HCT116 (cell line): ENCODE results near the gene TP53AIP1. TPM values are rescaled to one million over a fixed set of nuclear protein-coding genes. Genes with fewer than 3 reads are reported as not detected.

Experiments
- ATAC-seq: fragments of 200-7000 bp; cut with Tn5 transposase; 2 replicates; pipeline ENCODE4 v1.9.1; 2020; ENCODE audit warnings: mild to moderate bottlenecking, moderate library complexity
- BruUV-seq: library from RNA; stranded (reverse); fragments of 400-500 nt; replicated peaks from 2 replicates; lab custom pipeline; 2021; lab: Mats Ljungman, UMichigan
- CTCF ChIA-PET: fragments of 300-600 bp; sonication (Branson Sonifier 250); formaldehyde crosslinking; loops from one replicate; lab custom pipeline; 2021; ENCODE audit warnings: antibody characterized with exemption; lab: Charles Lee
- POLR2A ChIA-PET: fragments of 300-600, 350-600 bp; sonication (Branson Sonifier 250); formaldehyde crosslinking; loops from one replicate; lab custom pipeline; 2021; ENCODE audit warnings: antibody characterized with exemption; lab: Charles Lee
- RAD21 ChIA-PET, 2 experiments: fragments of 300-600 bp; sonication (Branson Sonifier 250); formaldehyde crosslinking; loops; one replicate each; lab custom pipeline; 2023; ENCODE audit warnings: low total read pairs in 2 of 2; ENCODE audit not compliant: uncharacterized antibody in 2 of 2, unreplicated experiment in 2 of 2, low non-redundant PET in 1 of 2; lab: Charles Lee
- DNase-seq: peaks from one replicate; pipeline ENCODE4 v3.0.0-alpha.2; 2010; ENCODE audit warnings: low read depth, low spot score
- H2AFZ ChIP-seq: fragments of 200-600 bp; shearing (Covaris generic), sonication (generic); 2 replicates; pipeline ENCODE4 v1.6.1; 2017; ENCODE audit warnings: low read depth, mixed run types, mixed read lengths, antibody characterized with exemption, low read length; ENCODE audit not compliant: poor library complexity, severe bottlenecking
- H3K27ac ChIP-seq: 2 replicates; pipeline ENCODE4 v1.5.1; 2012; ENCODE audit warnings: low read depth, low read length
- H3K27me3 ChIP-seq: fragments of 200-600 bp; sonication (generic); 2 replicates; pipeline ENCODE4 v1.6.1; 2016; ENCODE audit warnings: mixed run types, low read length, mixed read lengths; ENCODE audit not compliant: insufficient read depth
- H3K36me3 ChIP-seq, 2 experiments: fragments of 200-500 bp in 1 of 2; fragments of 200-600 bp in 1 of 2; sonication (Bioruptor generic) in 1 of 2; sonication (generic) in 1 of 2; 2 replicates each; pipeline versions ENCODE4 v1.5.1 to v1.6.1; 2014 to 2016; ENCODE audit warnings: low read length in 2 of 2, inconsistent platforms in 1 of 2, mixed read lengths in 1 of 2, mixed run types in 1 of 2; ENCODE audit not compliant: insufficient read depth in 2 of 2, control insufficient read depth in 1 of 2
- H3K4me1 ChIP-seq, 2 experiments: fragments of 200-600 bp in 1 of 2; sonication (generic) in 1 of 2; 2 replicates each; pipeline versions ENCODE4 v1.5.1 to v1.6.1; 2012 to 2017; ENCODE audit warnings: low read length in 2 of 2, inconsistent platforms in 1 of 2, mild to moderate bottlenecking in 1 of 2, mixed read lengths in 1 of 2, mixed run types in 1 of 2, moderate library complexity in 1 of 2; ENCODE audit not compliant: insufficient read depth in 2 of 2, control insufficient read depth in 1 of 2
- H3K4me2 ChIP-seq: fragments of 200-600 bp; sonication (generic); 2 replicates; pipeline ENCODE4 v1.6.1; 2017; ENCODE audit warnings: mixed run types, low read length, mixed read lengths
- H3K4me3 ChIP-seq, 2 experiments: fragments of 200-600 bp in 1 of 2; sonication (generic) in 1 of 2; replicated peaks in 1 of 2; 2 replicates each; pipeline ENCODE4 v1.5.1; 2011 to 2016; ENCODE audit warnings: low read length in 2 of 2, control low read depth in 1 of 2, low read depth in 1 of 2, mild to moderate bottlenecking in 1 of 2, mixed read lengths in 1 of 2, mixed run types in 1 of 2
- H3K79me2 ChIP-seq: fragments of 200-600 bp; sonication (generic); 2 replicates; pipeline ENCODE4 v1.6.1; 2017; ENCODE audit warnings: mild to moderate bottlenecking, mixed run types, low read length, moderate library complexity, mixed read lengths; ENCODE audit not compliant: insufficient read depth
- H3K9ac ChIP-seq: fragments of 200-600 bp; sonication (generic); 2 replicates; pipeline ENCODE4 v1.6.1; 2016; ENCODE audit warnings: low read length, mixed read lengths
- H3K9me2 ChIP-seq: fragments of 200-600 bp; sonication (generic), shearing (Covaris generic); 2 replicates; pipeline ENCODE4 v1.6.1; 2017; ENCODE audit warnings: mixed run types, mild to moderate bottlenecking, moderate library complexity; ENCODE audit not compliant: insufficient read depth
- H3K9me3 ChIP-seq, 2 experiments: fragments of 200-500 bp in 1 of 2; fragments of 200-600 bp in 1 of 2; sonication (Bioruptor generic) in 1 of 2; sonication (generic) in 1 of 2; 2 replicates each; pipeline ENCODE4 v1.6.1; 2014 to 2017; ENCODE audit warnings: low read length in 2 of 2, mixed read lengths in 2 of 2, inconsistent platforms in 1 of 2, low read depth in 1 of 2, mild to moderate bottlenecking in 1 of 2, mixed run types in 1 of 2, moderate library complexity in 1 of 2; ENCODE audit not compliant: control insufficient read depth in 1 of 2, insufficient read depth in 1 of 2
- H4K20me1 ChIP-seq: fragments of 200-600 bp; sonication (generic), shearing (Covaris generic); 2 replicates; pipeline ENCODE4 v1.6.1; 2017; ENCODE audit warnings: mixed run types, mild to moderate bottlenecking, moderate library complexity; ENCODE audit not compliant: insufficient read depth
- EZH2 ChIP-seq: fragments of 200-600 bp; sonication (generic); IDR thresholded peaks from 2 replicates; pipeline ENCODE4 v1.6.1; 2017; ENCODE audit warnings: antibody characterized with exemption, mixed run types
- EZH2phosphoT487 ChIP-seq: fragments of 200-600 bp; IDR thresholded peaks from 2 replicates; pipeline ENCODE4 v1.6.1; 2018; ENCODE audit warnings: antibody characterized with exemption, borderline replicate concordance
- FOSL1 ChIP-seq: IDR thresholded peaks from 2 replicates; pipeline ENCODE4 v1.6.1; 2012; ENCODE audit warnings: low read depth
- JUND ChIP-seq: IDR thresholded peaks from 2 replicates; pipeline ENCODE4 v1.6.1; 2012
- POLR2A ChIP-seq: IDR thresholded peaks from 2 replicates; pipeline ENCODE4 v1.7.0; 2011; ENCODE audit warnings: borderline replicate concordance; ENCODE audit not compliant: insufficient read depth, insufficient read length; ENCODE audit errors: extremely low read depth
- POLR2AphosphoS5 ChIP-seq: IDR thresholded peaks from 2 replicates; pipeline ENCODE4 v1.6.1; 2011; ENCODE audit warnings: mild to moderate bottlenecking, low read depth, low read length, moderate library complexity
- RAD21 ChIP-seq: IDR thresholded peaks from 2 replicates; pipeline ENCODE4 v1.6.1; 2012; ENCODE audit warnings: low read depth, mild to moderate bottlenecking
- SIN3A ChIP-seq: IDR thresholded peaks from 2 replicates; pipeline ENCODE4 v1.6.1; 2012; ENCODE audit warnings: low read depth
- SP1 ChIP-seq: IDR thresholded peaks from 2 replicates; pipeline ENCODE4 v1.6.1; 2012; ENCODE audit warnings: low read depth
- SRF ChIP-seq: IDR thresholded peaks from 2 replicates; pipeline ENCODE4 v1.6.1; 2012; ENCODE audit warnings: low read depth
- TCF7L2 ChIP-seq: IDR thresholded peaks from 2 replicates; pipeline ENCODE4 v1.7.0; 2011; ENCODE audit warnings: borderline replicate concordance, inconsistent platforms; ENCODE audit not compliant: insufficient read depth, insufficient read length; ENCODE audit errors: extremely low read depth
- YY1 ChIP-seq: IDR thresholded peaks from 2 replicates; pipeline ENCODE4 v1.6.1; 2011; ENCODE audit warnings: low read length, low read depth, moderate library complexity, mild to moderate bottlenecking; ENCODE audit not compliant: insufficient replicate concordance; ENCODE audit errors: extremely low read depth
- ZNF274 ChIP-seq: fragments of 200-500 bp; sonication (Bioruptor generic); IDR thresholded peaks from 2 replicates; pipeline ENCODE4 v1.6.1; 2014; ENCODE audit warnings: mild to moderate bottlenecking, low read depth, low read length, inconsistent platforms
- intact Hi-C: fragments of 100-400 bp; cut with micrococcal nuclease; formaldehyde crosslinking; loops from 2 replicates; pipeline ENCODE4 v1.10.0; 2022
- total RNA-seq: library from RNA; stranded (reverse); gene quantifications from one replicate; pipeline ENCODE4 v1.2.1, GENCODE V29; 2021; ENCODE audit not compliant: unreplicated experiment
- TF ChIP-seq, protein P1 (sequence below): IDR thresholded peaks from 2 replicates; pipeline ENCODE4 v1.6.1; 2012
- TF ChIP-seq, protein P2 (sequence below): IDR thresholded peaks from 2 replicates; pipeline ENCODE4 v1.6.1; 2011; ENCODE audit warnings: mild to moderate bottlenecking, low read length, moderate library complexity; ENCODE audit not compliant: insufficient replicate concordance; ENCODE audit errors: extremely low read depth
- TF ChIP-seq, protein P3 (sequence below): IDR thresholded peaks from 2 replicates; pipeline ENCODE4 v1.6.1; 2012
- TF ChIP-seq, protein P4 (sequence below), 3 experiments: fragments of 200-600 bp in 1 of 3; sonication (generic) in 1 of 3; IDR thresholded peaks in 2 of 3; conservative IDR thresholded peaks in 1 of 3; 2 replicates each; pipeline ENCODE4 v1.5.1; 2012 to 2017; ENCODE audit warnings: low read depth in 2 of 3, low read length in 2 of 3, antibody characterized with exemption in 1 of 3, borderline replicate concordance in 1 of 3, control low read depth in 1 of 3, mild to moderate bottlenecking in 1 of 3, mixed read lengths in 1 of 3, mixed run types in 1 of 3, moderate library complexity in 1 of 3; ENCODE audit not compliant: insufficient read depth in 1 of 3

TP53AIP1 gene
- total RNA-seq, 1 experiment from 2014 or later: 0.15 TPM

DNA sequence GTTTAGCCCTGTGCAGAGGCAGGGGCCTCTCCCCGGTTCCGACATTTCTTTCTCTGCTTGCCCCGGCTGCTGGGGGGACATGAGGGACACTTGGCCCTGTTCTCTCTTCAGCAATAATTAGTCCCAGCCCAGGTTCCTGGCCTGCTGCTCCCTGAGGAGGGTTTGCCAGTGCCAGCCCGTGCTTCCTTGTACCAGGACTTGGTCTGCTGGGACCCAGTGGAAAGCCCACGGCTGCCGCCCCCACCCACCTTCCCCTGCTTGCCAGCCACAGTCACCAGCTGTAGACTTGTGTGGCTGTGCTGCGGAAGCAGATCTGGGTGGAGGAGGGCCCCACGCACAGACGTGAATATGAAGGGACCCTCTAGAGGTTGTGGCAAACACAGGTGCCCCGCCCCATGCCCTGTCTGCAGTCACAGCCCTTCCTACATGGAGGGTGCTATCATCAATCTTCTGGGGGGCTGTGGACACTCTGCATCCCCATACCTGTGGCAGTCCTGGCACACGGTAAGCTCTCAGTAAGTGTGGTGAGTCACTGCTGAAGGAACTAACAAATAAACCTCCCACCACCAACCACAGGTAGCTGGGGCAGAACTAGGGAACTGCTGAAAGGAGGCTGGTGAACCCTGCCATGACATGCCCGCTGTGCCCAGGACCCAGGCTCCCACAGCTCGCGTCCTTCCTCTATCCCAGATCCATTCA lies 949 bp downstream of the TP53AIP1 start:
- BruUV-seq: no TSS peak
- Histone ChIP-seq H3K4me1 (no peaks in the 10 kb centered on the region), H3K9me2 (no peaks in the 10 kb centered on the region), H3K36me3 (no peaks in the 10 kb centered on the region), H3K27me3 (no peaks in the 10 kb centered on the region), H4K20me1 (no peaks in the 10 kb centered on the region), H3K9me3 (no peaks in the 10 kb centered on the region), H3K4me3 (no peak overlapping the region), H3K9ac (no peak overlapping the region), H3K27ac (no peak overlapping the region), H2AFZ (no peak overlapping the region), H3K79me2 (no peaks in the 10 kb centered on the region), H3K4me2 (no peak overlapping the region)
- intact Hi-C loops: no loop called here
- TF ChIP-seq JUND: no peak
- POLR2A ChIA-PET: no interaction called here
- ATAC-seq (no peak), DNase-seq (no peak)
- CTCF ChIA-PET: no interaction called here
- RAD21 ChIA-PET: no interaction called here

DNA sequence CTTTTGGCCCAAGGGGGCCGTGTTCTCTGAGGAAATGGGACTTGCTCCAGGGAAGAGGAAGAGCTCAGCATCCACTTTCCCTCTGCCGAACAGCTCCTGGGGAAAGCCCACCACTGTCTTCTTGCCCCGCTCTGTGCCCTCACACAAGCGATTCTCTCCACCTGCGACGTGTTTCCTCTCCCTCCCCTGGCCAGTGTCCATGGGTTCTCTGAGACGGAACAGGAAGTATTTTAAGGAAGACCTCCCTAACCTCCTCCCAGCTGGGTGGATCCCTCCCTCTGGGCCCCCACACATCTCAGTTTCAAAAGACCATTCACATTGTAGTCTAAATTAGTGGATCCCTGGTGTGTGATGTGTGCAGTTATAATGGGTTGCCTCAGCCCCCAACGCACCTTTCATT lies 1.6 kb downstream of the TP53AIP1 start:
- intact Hi-C loops: no loop called here
- Histone ChIP-seq H3K27me3 (no peaks in the 10 kb centered on the region), H4K20me1 (no peaks in the 10 kb centered on the region), H3K9ac (no peak overlapping the region), H3K4me3 (no peak overlapping the region), H2AFZ (no peak overlapping the region), H3K9me3 (no peaks in the 10 kb centered on the region), H3K9me2 (no peaks in the 10 kb centered on the region), H3K79me2 (no peaks in the 10 kb centered on the region), H3K36me3 (no peaks in the 10 kb centered on the region), H3K27ac (no peak overlapping the region), H3K4me1 (no peaks in the 10 kb centered on the region), H3K4me2 (no peak overlapping the region)
- DNase-seq (no peak), ATAC-seq (no peak)
- no TSS peak for BruUV-seq
- POLR2A ChIA-PET: no interaction called here
- CTCF ChIA-PET: no interaction called here
- RAD21 ChIA-PET: no interaction called here
- TF ChIP-seq TCF7L2 (no peak), SIN3A (no peak), POLR2A (no peak), EZH2 (no peak), EZH2phosphoT487 (no peak), ZNF274 (no peak), POLR2AphosphoS5 (no peak), SP1 (no peak), FOSL1 (no peak), SRF (no peak), YY1 (no peak), RAD21 (no peak)
- TF ChIP-seq, protein P1, sequence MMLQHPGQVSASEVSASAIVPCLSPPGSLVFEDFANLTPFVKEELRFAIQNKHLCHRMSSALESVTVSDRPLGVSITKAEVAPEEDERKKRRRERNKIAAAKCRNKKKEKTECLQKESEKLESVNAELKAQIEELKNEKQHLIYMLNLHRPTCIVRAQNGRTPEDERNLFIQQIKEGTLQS: no peak
- TF ChIP-seq, protein P2, sequence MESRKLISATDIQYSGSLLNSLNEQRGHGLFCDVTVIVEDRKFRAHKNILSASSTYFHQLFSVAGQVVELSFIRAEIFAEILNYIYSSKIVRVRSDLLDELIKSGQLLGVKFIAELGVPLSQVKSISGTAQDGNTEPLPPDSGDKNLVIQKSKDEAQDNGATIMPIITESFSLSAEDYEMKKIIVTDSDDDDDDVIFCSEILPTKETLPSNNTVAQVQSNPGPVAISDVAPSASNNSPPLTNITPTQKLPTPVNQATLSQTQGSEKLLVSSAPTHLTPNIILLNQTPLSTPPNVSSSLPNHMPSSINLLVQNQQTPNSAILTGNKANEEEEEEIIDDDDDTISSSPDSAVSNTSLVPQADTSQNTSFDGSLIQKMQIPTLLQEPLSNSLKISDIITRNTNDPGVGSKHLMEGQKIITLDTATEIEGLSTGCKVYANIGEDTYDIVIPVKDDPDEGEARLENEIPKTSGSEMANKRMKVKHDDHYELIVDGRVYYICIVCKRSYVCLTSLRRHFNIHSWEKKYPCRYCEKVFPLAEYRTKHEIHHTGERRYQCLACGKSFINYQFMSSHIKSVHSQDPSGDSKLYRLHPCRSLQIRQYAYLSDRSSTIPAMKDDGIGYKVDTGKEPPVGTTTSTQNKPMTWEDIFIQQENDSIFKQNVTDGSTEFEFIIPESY: no peak
- TF ChIP-seq, protein P3, sequence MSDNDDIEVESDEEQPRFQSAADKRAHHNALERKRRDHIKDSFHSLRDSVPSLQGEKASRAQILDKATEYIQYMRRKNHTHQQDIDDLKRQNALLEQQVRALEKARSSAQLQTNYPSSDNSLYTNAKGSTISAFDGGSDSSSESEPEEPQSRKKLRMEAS: no peak
- TF ChIP-seq, protein P4, sequence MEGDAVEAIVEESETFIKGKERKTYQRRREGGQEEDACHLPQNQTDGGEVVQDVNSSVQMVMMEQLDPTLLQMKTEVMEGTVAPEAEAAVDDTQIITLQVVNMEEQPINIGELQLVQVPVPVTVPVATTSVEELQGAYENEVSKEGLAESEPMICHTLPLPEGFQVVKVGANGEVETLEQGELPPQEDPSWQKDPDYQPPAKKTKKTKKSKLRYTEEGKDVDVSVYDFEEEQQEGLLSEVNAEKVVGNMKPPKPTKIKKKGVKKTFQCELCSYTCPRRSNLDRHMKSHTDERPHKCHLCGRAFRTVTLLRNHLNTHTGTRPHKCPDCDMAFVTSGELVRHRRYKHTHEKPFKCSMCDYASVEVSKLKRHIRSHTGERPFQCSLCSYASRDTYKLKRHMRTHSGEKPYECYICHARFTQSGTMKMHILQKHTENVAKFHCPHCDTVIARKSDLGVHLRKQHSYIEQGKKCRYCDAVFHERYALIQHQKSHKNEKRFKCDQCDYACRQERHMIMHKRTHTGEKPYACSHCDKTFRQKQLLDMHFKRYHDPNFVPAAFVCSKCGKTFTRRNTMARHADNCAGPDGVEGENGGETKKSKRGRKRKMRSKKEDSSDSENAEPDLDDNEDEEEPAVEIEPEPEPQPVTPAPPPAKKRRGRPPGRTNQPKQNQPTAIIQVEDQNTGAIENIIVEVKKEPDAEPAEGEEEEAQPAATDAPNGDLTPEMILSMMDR (IDR thresholded peaks at IDR 0.05 in 2 of 3, conservative IDR thresholded peaks at IDR 0.05 in 1 of 3; ENCODE audit: borderline replicate concordance in 1 of 3, insufficient read depth in 1 of 3, low read depth in 2 of 3, low read length in 2 of 3): no peak
